ENCODE results near the gene SNTG2. TPM values are rescaled to one million over a fixed set of nuclear protein-coding genes. Genes with fewer than 3 reads are reported as not detected.

SNTG2 gene
- total and polyA plus RNA-seq, 9 donors: 0.17 to 5.7 (median 1.3) TPM; not detected in 1

DNA sequence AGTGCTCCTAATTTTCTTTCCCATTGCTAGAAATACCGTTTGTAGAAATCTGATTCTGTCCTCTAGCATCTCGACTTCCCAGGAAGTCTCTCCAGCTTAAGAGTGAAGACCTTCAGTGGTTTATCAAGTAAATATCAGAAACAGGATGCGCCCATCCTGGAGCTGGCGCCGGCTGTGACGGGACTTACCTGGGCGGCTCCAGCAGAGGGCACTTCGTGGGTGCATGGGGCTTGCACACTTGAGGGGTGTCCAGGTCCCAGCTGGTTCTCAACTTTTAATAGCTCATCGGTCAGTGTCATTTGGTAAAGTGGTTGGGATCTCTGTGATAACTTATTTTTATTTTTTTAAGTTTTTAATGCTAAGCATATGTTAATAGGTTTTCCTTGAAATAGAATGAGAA lies 295.6 kb downstream of the SNTG2 start:
- no peaks in the 10 kb centered on the region for H3K4me1 ChIP-seq (ENCODE audit: insufficient read depth)
- intact Hi-C loops (cut with DNase I): no loop called here
- no peak overlapping the region for H3K4me3 ChIP-seq
- no peaks in the 10 kb centered on the region for H3K36me3 ChIP-seq
- H3K9me3 ChIP-seq: no peaks in the 10 kb centered on the region
- 84 to 88% (median 87%) methylated on average over 9 of the region's 9 CpGs for WGBS, 3 donors
- TF ChIP-seq CTCF (IDR thresholded peaks at IDR 0.05) (no peak), POLR2A (IDR thresholded peaks at IDR 0.05) (no peak)
- H3K27ac ChIP-seq: no peak overlapping the region
- DNase-seq: no peak
- H3K27me3 ChIP-seq: no peaks in the 10 kb centered on the region

DNA sequence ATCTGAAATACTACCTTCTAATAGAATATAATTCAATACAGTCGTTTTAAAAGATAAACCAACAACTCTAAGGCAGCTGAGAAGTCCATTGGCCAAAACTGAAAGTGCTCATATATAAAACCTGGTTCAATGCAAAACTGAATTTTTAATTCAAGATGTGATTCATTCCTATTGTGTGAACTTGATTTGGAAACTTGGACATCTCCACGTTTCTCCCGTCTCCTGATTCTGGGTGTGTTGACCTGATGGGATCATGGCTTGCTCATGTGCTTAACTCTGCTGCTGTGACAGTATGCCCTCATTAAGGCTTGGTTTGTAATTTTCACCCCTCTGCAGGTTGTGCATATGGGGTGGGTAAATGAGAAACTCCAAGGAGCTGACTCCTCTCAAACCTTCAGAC lies 296.3 kb downstream of the SNTG2 start:
- WGBS, 3 donors: 45 to 51% (median 50%) methylated on average over 3 of the region's 3 CpGs
- H3K27ac ChIP-seq: no peak overlapping the region
- no peak for TF ChIP-seq CTCF (IDR thresholded peaks at IDR 0.05)
- TF ChIP-seq POLR2A (IDR thresholded peaks at IDR 0.05): no peak
- TF ChIP-seq EP300 (IDR thresholded peaks at IDR 0.05): no peak
- intact Hi-C loops (cut with DNase I): no loop called here
- H3K36me3 ChIP-seq: no peaks in the 10 kb centered on the region
- no peak overlapping the region for H3K4me3 ChIP-seq
- no peak for DNase-seq
- no peaks in the 10 kb centered on the region for H3K9me3 ChIP-seq
- H3K4me1 ChIP-seq (ENCODE audit: insufficient read depth): no peaks in the 10 kb centered on the region
- H3K27me3 ChIP-seq: no peaks in the 10 kb centered on the region

DNA sequence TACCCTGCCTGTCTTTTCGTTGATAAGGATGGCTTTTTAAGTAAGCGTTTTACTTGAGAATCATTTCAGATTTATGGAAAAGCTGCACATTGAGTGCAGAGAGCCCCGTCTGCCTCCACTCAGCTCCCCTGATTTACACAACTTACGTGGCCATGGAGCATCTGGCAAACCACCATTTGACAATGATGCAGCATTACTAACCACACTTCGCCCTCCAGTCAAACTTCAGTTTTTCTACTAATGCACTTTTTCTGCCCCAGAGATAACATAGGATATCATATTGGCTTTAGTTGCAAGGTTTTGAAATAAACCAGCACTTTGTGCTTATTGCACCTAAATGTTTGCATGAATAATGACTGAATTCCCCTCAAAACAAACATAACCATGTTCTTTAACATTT lies 297.5 kb downstream of the SNTG2 start:
- no peaks in the 10 kb centered on the region for H3K9me3 ChIP-seq
- 46 to 69% (median 60%) methylated on average over 5 of the region's 5 CpGs for WGBS, 3 donors
- H3K27ac ChIP-seq: no peak overlapping the region
- H3K36me3 ChIP-seq: no peaks in the 10 kb centered on the region
- TF ChIP-seq CTCF (IDR thresholded peaks at IDR 0.05) (no peak), EP300 (IDR thresholded peaks at IDR 0.05) (no peak), POLR2A (IDR thresholded peaks at IDR 0.05) (no peak)
- H3K4me1 ChIP-seq (ENCODE audit: insufficient read depth): no peaks in the 10 kb centered on the region
- intact Hi-C loops (cut with DNase I): no loop called here
- H3K4me3 ChIP-seq: no peak overlapping the region
- no peak for DNase-seq
- H3K27me3 ChIP-seq: no peaks in the 10 kb centered on the region

DNA sequence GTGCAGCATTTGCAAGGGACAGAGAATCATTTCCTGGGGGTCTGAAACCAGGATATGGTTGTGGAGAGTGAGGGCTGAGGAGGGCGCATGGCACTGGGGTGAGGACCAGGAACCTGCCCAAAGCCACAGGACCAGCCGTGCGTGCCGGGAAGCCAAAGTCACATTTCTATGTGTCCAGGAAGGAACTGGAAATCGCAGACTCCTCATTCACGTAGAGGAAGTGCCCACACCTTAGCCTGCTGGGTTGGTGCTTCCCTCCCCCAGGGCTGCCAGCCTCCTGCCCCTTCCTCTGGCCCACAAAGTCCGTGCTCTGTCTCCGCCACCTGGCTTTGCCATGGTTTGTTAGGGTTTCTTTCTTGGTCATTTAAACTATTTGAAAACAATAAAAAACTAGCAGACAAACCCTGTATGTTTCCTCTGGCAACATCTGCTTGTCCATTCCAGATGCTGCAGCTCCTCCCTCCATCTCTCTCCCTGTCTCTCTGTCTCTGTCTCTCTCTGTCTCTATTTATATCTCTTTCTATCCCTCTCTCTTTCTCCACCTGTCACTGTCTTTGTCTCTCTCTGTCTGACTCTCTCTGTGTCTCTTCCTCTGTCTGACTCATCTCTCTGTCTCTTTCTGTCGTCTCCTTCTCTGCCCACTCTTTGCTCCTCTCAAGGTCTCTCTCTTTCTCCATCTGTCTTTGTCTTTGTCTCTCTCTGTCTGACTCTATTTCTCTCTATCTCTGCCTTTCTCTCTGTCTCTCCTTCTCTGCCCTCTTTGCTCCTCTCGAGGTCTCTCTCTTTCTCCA lies 299.4 kb downstream of the SNTG2 start:
- Histone ChIP-seq H3K4me3 (no peak overlapping the region), H3K27ac (no peak overlapping the region), H3K4me1 (ENCODE audit: insufficient read depth) (no peaks in the 10 kb centered on the region), H3K36me3 (no peaks in the 10 kb centered on the region), H3K9me3 (no peaks in the 10 kb centered on the region), H3K27me3 (no peaks in the 10 kb centered on the region)
- 65 to 69% (median 66%) methylated on average over 10 of the region's 10 CpGs for WGBS, 3 donors
- TF ChIP-seq POLR2A (IDR thresholded peaks at IDR 0.05): no peak
- TF ChIP-seq CTCF (IDR thresholded peaks at IDR 0.05): no peak
- intact Hi-C loops (cut with DNase I): no loop called here
- no peak for DNase-seq
